HG03159 (cell line): ENCODE data around the gene CERS6.

Experiments
- ATAC-seq: cut with Tn5 transposase; IDR thresholded peaks from one replicate; pipeline ENCODE4 v1.9.1; 2021; ENCODE audit warnings: mild to moderate bottlenecking, moderate library complexity; ENCODE audit not compliant: unreplicated experiment

Gene CERS6

GRCh38 chr2:168565112-168565511, 109.0 kb downstream of the CERS6 start:
- ATAC-seq, result no peak

GRCh38 chr2:168565512-168565911, 109.4 kb downstream of the CERS6 start:
- ATAC-seq, result no peak

- no peak for ATAC-seq
Measured at GRCh38 chr2:168566974-168567665, 111.0 kb downstream of the CERS6 start.

- ATAC-seq, result no peak
Measured at GRCh38 chr2:168567836-168568235, 111.8 kb downstream of the CERS6 start.

- no peak for ATAC-seq
Measured at GRCh38 chr2:168568476-168569267, 112.6 kb downstream of the CERS6 start.

- ATAC-seq, result no peak
Measured at GRCh38 chr2:168571061-168571460, 115.0 kb downstream of the CERS6 start.

GRCh38 chr2:168573128-168573903, 117.2 kb downstream of the CERS6 start:
- no peak for ATAC-seq

GRCh38 chr2:168574856-168575630, 119.0 kb downstream of the CERS6 start:
- no peak for ATAC-seq

- no peak for ATAC-seq
Measured at GRCh38 chr2:168577885-168578284, 121.8 kb downstream of the CERS6 start.

- ATAC-seq, result peak; percentile 61
Measured at GRCh38 chr2:168583064-168583709, 127.1 kb downstream of the CERS6 start.

GRCh38 chr2:168583710-168584521, 127.8 kb downstream of the CERS6 start:
- no peak for ATAC-seq

- no peak for ATAC-seq
Measured at GRCh38 chr2:168584911-168585310, 128.8 kb downstream of the CERS6 start.

GRCh38 chr2:168585700-168586099, 129.6 kb downstream of the CERS6 start:
- no peak for ATAC-seq

- ATAC-seq, result no peak
Measured at GRCh38 chr2:168587307-168587706, 131.2 kb downstream of the CERS6 start.

- ATAC-seq, result no peak
Measured at GRCh38 chr2:168589236-168590211, 133.5 kb downstream of the CERS6 start.

- ATAC-seq, result no peak
Measured at GRCh38 chr2:168592181-168592831, 136.2 kb downstream of the CERS6 start.

- peak; percentile 52 for ATAC-seq
Measured at GRCh38 chr2:168593713-168594112, 137.6 kb downstream of the CERS6 start.

- ATAC-seq, result peak; percentile 75
Measured at GRCh38 chr2:168594778-168595177, 138.7 kb downstream of the CERS6 start.
